GM12801 (cell line): ENCODE results near the gene KCNA4.

Experiments used
- CTCF ChIP-seq: IDR thresholded peaks from one replicate; pipeline ENCODE4 v1.5.1; 2011; ENCODE audit warnings: control low read depth; ENCODE audit not compliant: insufficient read length; ENCODE audit errors: extremely low read depth

Gene KCNA4

GRCh38 chr11:30012346-30012745 is 4.5 kb downstream of the KCNA4 start:
- TF ChIP-seq CTCF, result no peak

GRCh38 chr11:30009060-30009459 is 7.8 kb downstream of the KCNA4 start:
- TF ChIP-seq CTCF, result no peak

DNA sequence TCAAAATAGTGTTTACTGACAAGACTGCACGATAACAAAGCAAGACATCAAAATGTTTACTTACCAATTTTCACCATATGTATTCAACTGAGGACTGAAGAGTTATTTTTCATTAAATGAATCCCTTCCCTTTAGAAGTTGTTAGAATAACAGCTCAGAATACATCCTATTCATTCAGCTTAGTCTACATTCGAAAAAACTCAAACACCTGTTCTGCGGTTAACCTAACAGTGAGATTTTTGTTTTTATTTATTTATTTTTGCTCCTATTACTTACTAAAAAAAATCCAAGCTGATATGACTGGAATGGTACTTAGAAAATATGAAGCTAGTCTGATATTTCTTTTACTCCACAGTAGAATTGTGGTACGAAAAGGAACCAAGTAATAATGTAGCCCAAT is 10.0 kb downstream of the KCNA4 start:
- TF ChIP-seq CTCF, result no peak

- TF ChIP-seq CTCF, result no peak
Observed at GRCh38 chr11:30002157-30002785, 14.6 kb downstream of the KCNA4 start.

DNA sequence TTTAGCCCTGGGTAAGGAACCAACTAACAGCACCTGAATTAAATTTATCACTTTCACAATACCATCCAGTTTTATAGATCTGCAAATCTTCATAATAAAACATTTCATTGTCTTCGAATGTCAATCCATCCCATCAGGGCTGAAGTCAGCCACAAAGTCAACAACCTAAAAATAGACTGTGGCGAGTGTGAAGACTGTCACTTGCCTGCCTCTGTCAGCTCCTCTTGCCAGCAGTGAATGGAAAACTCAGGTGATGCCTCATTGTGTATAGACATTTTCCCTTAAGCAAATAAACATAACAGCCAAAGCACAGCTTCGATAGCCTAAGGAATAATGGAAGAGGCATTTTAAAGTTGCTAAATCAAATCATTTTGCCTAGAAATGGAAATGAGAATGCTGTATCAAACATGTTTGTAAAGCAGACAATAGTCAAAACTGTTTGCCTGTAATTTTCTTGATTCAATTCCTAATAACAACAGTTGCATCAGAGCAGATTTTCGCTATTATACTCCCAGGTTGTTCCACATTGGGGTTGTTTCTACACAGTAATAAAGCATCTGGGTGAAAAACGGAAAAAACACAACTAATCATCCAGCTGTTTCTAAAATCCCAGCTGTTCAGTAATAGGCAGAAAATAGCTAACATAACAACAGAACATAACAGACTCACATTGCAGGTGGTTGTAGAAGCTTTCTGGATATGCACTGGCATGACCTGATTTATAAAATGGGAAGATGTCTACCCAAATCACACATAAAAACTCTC is 15.7 kb downstream of the KCNA4 start:
- no peak for TF ChIP-seq CTCF

GRCh38 chr11:29996016-29996415 is 20.8 kb downstream of the KCNA4 start:
- no peak for TF ChIP-seq CTCF

- no peak for TF ChIP-seq CTCF
Observed at GRCh38 chr11:29989174-29989970, 27.5 kb downstream of the KCNA4 start.
